Endothelial cell of umbilical vein (primary cell): ENCODE results near the gene CAMKMT. TPM values are rescaled to one million over a fixed set of nuclear protein-coding genes. Genes with fewer than 3 reads are reported as not detected.

Source experiments
- BruUV-seq: library from RNA; stranded (reverse); fragments of 400-500 nt; replicated peaks from 2 replicates; lab custom pipeline; 2021; lab: Mats Ljungman, UMichigan
- CTCF ChIA-PET: fragments of 300-600, 350-600 bp; sonication (Branson Sonifier 250); formaldehyde crosslinking; loops from one replicate; lab custom pipeline; 2021; ENCODE audit warnings: antibody characterized with exemption, inconsistent platforms; lab: Charles Lee
- POLR2A ChIA-PET: fragments of 300-600, 350-600 bp; sonication (Branson Sonifier 250); formaldehyde crosslinking; loops from one replicate; lab custom pipeline; 2021; ENCODE audit warnings: antibody characterized with exemption, inconsistent platforms; lab: Charles Lee
- DNase-seq: peaks from one replicate; pipeline ENCODE4 v3.0.0-alpha.2; 2011; ENCODE audit warnings: low read depth, low spot score
- FAIRE-seq: peaks from 2 replicates; lab custom pipeline; 2011; peaks lifted over from hg19 to GRCh38; lab: Jason Lieb, UNC
- H2AFZ ChIP-seq: 2 replicates; pipeline ENCODE4 v1.6.0; 2012; ENCODE audit warnings: low read depth, low read length, control low read depth, inconsistent platforms
- H3K27ac ChIP-seq: 2 replicates; pipeline ENCODE4 v1.5.1; 2011; ENCODE audit warnings: low read depth, mild to moderate bottlenecking, control low read depth, low read length, moderate library complexity; ENCODE audit not compliant: insufficient read depth
- H3K27me3 ChIP-seq, 2 experiments: 2 replicates each; pipeline versions ENCODE4 v1.6.0 to v1.6.1; 2011; ENCODE audit warnings: low read length in 2 of 2, mixed read lengths in 1 of 2; ENCODE audit not compliant: control insufficient read depth in 2 of 2, insufficient read depth in 2 of 2
- H3K36me3 ChIP-seq, 2 experiments: 2 replicates in 1 of 2; 3 replicates in 1 of 2; pipeline ENCODE4 v1.5.1; 2011; ENCODE audit warnings: low read length in 2 of 2, mild to moderate bottlenecking in 1 of 2, moderate library complexity in 1 of 2; ENCODE audit not compliant: control insufficient read depth in 2 of 2, insufficient read depth in 2 of 2; ENCODE audit errors: extremely low read depth in 1 of 2
- H3K4me1 ChIP-seq: 3 replicates; pipeline ENCODE4 v1.5.1; 2011; ENCODE audit warnings: mild to moderate bottlenecking, low read length; ENCODE audit not compliant: control insufficient read depth, insufficient read depth; ENCODE audit errors: extremely low read depth
- H3K4me2 ChIP-seq: 2 replicates; pipeline ENCODE4 v1.6.1; 2011; ENCODE audit warnings: low read length, control low read depth, mixed read lengths; ENCODE audit not compliant: insufficient read depth
- H3K4me3 ChIP-seq, 3 experiments: fragments of 200-600 bp in 1 of 3; sonication (generic), shearing (Covaris generic) in 1 of 3; replicated peaks in 1 of 3; 2 replicates each; pipeline ENCODE4 v1.5.1; 2011 to 2016; ENCODE audit warnings: control low read depth in 3 of 3, low read length in 3 of 3, mild to moderate bottlenecking in 2 of 3, inconsistent platforms in 1 of 3, low read depth in 1 of 3, moderate library complexity in 1 of 3; ENCODE audit not compliant: insufficient read depth in 1 of 3
- H3K79me2 ChIP-seq: 2 replicates; pipeline ENCODE4 v1.6.0; 2012; ENCODE audit warnings: low read length, inconsistent platforms; ENCODE audit not compliant: control insufficient read depth, insufficient read depth
- H3K9ac ChIP-seq: replicated peaks from 2 replicates; pipeline ENCODE3; 2011; ENCODE audit warnings: low read length, control low read depth; ENCODE audit not compliant: insufficient read depth; ENCODE audit errors: extremely low read depth
- H3K9me1 ChIP-seq: replicated peaks from 3 replicates; pipeline ENCODE4 v1.6.0; 2011; ENCODE audit warnings: mild to moderate bottlenecking, low read length; ENCODE audit not compliant: control insufficient read depth, insufficient read depth; ENCODE audit errors: extremely low read depth
- H3K9me3 ChIP-seq: replicated peaks from 2 replicates; pipeline ENCODE4 v1.5.1; 2012; ENCODE audit warnings: low read length, inconsistent platforms; ENCODE audit not compliant: control insufficient read depth, insufficient read depth
- H4K20me1 ChIP-seq: replicated peaks from 2 replicates; pipeline ENCODE3; 2011; ENCODE audit warnings: mild to moderate bottlenecking, low read length; ENCODE audit not compliant: control insufficient read depth, insufficient read depth; ENCODE audit errors: extremely low read depth
- EZH2 ChIP-seq: IDR thresholded peaks from 2 replicates; pipeline ENCODE4 v1.6.1; 2012; ENCODE audit warnings: borderline replicate concordance, low read depth, mild to moderate bottlenecking, moderate library complexity, low read length, inconsistent platforms; ENCODE audit not compliant: severe bottlenecking
- FOS ChIP-seq: IDR thresholded peaks from 2 replicates; pipeline ENCODE4 v1.6.1; 2011; ENCODE audit warnings: mild to moderate bottlenecking, low read length, moderate library complexity, borderline replicate concordance; ENCODE audit not compliant: insufficient read depth
- GATA2 ChIP-seq: IDR thresholded peaks from 2 replicates; pipeline ENCODE4 v1.7.0; 2011; ENCODE audit warnings: low read depth, mild to moderate bottlenecking, moderate library complexity, mixed read lengths, low read length; ENCODE audit not compliant: insufficient read length, insufficient read depth
- JUN ChIP-seq: IDR thresholded peaks from 2 replicates; pipeline ENCODE4 v1.6.1; 2011; ENCODE audit warnings: borderline replicate concordance, low read depth; ENCODE audit not compliant: insufficient read length, insufficient read depth
- MAX ChIP-seq: IDR thresholded peaks from 2 replicates; pipeline ENCODE4 v1.6.1; 2011; ENCODE audit not compliant: insufficient read depth, insufficient read length
- MYC ChIP-seq: IDR thresholded peaks from one replicate; pipeline ENCODE4 v1.6.1; 2011; ENCODE audit warnings: mild to moderate bottlenecking, low read depth, low read length
- POLR2A ChIP-seq: IDR thresholded peaks from 2 replicates; pipeline ENCODE4 v1.6.1; 2012; ENCODE audit warnings: low read depth, mild to moderate bottlenecking, control low read depth, low read length
- POLR2AphosphoS5 ChIP-seq: IDR thresholded peaks from 2 replicates; pipeline ENCODE4 v1.6.1; 2012; ENCODE audit warnings: low read depth, mild to moderate bottlenecking, control low read depth, low read length, moderate library complexity; ENCODE audit not compliant: insufficient read depth
- dilution Hi-C: fragments of 300-500 bp; cut with MboI; formaldehyde crosslinking; loops from one replicate; pipeline ENCODE4 v1.15.0; 2019; ENCODE audit warnings: low sequenced_read_pairs; ENCODE audit not compliant: extremely low pct_ligation_motif_present
- intact Hi-C: fragments of 100-400 bp; cut with micrococcal nuclease; formaldehyde crosslinking; loops from one replicate; pipeline ENCODE4 v1.10.0; 2022
- polyA plus RNA-seq, 4 experiments: library from polyadenylated mRNA; depleted of rRNA in 3 of 4; stranded (reverse) in 3 of 4; unstranded in 1 of 4; fragments of >200 nt; gene quantifications; 2 replicates each; pipeline versions ENCODE4 v1.2.1 to v1.2.3, GENCODE V29; 2011 to 2012; ENCODE audit warnings: missing spikeins in 1 of 4
- total RNA-seq: library from RNA; stranded (reverse); gene quantifications from 2 replicates; pipeline ENCODE4 v1.2.3, GENCODE V29; 2021
- TF ChIP-seq, protein P1 (sequence below), 2 donors: IDR thresholded peaks; 1 replicate in 1 of 2; 2 replicates in 1 of 2; pipeline ENCODE4 v1.5.1; 2011; ENCODE audit warnings: low read length in 2 of 2, mild to moderate bottlenecking in 2 of 2, moderate library complexity in 2 of 2, control low read depth in 1 of 2, inconsistent platforms in 1 of 2, low read depth in 1 of 2; ENCODE audit not compliant: insufficient read depth in 1 of 2; ENCODE audit errors: extremely low read depth in 1 of 2

Gene CAMKMT
- total and polyA plus RNA-seq, 2 donors (not counting 3 experiments of a cell fraction or from before 2014, with no cell fraction given), result 4.1 to 10.7 TPM

DNA sequence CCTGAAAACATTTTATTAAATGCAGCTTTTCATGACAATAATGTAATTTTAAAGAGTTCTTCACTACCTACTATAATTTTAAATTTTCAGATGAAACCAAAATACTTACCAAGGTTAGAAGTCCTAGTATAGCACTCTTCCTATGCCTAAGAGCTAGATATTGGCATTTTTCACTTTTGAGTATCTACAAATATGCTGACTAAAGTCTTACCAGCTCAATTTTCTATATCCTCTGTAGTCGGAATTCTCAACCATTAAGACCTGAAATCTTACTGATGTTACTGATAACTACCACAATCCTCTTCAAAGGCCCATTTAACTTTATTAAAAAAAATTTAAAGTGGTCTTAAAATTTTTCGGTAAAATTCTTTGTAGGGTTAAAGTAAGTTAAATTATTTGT, 32.4 kb upstream of the CAMKMT start:
- no peak overlapping the region for H3K4me3 ChIP-seq
- H3K27ac ChIP-seq, result no peak overlapping the region
- POLR2A ChIA-PET, result no interaction called here
- H3K4me2 ChIP-seq, result no peak overlapping the region
- peaks cover 5 to 6% of the 10 kb centered on the region in 2 experiments for H3K36me3 ChIP-seq
- H2AFZ ChIP-seq, result no peak overlapping the region
- dilution Hi-C loops (no loop called here), intact Hi-C loops (no loop called here)
- H3K9ac ChIP-seq, result no peak overlapping the region
- H3K9me1 ChIP-seq, result no peaks in the 10 kb centered on the region
- FAIRE-seq (no peak), DNase-seq (no peak)
- H4K20me1 ChIP-seq, result no peaks in the 10 kb centered on the region
- H3K27me3 ChIP-seq, result no peaks in the 10 kb centered on the region
- BruUV-seq, result no TSS peak
- H3K79me2 ChIP-seq, result no peaks in the 10 kb centered on the region
- no peak for TF ChIP-seq MAX
- TF ChIP-seq JUN, result no peak
- no peak for TF ChIP-seq POLR2AphosphoS5
- no peak for TF ChIP-seq FOS
- TF ChIP-seq GATA2, result no peak
- TF ChIP-seq, protein P1, sequence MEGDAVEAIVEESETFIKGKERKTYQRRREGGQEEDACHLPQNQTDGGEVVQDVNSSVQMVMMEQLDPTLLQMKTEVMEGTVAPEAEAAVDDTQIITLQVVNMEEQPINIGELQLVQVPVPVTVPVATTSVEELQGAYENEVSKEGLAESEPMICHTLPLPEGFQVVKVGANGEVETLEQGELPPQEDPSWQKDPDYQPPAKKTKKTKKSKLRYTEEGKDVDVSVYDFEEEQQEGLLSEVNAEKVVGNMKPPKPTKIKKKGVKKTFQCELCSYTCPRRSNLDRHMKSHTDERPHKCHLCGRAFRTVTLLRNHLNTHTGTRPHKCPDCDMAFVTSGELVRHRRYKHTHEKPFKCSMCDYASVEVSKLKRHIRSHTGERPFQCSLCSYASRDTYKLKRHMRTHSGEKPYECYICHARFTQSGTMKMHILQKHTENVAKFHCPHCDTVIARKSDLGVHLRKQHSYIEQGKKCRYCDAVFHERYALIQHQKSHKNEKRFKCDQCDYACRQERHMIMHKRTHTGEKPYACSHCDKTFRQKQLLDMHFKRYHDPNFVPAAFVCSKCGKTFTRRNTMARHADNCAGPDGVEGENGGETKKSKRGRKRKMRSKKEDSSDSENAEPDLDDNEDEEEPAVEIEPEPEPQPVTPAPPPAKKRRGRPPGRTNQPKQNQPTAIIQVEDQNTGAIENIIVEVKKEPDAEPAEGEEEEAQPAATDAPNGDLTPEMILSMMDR (IDR thresholded peaks at IDR 0.05; ENCODE audit: extremely low read depth in 1 of 2, insufficient read depth in 1 of 2, low read depth in 1 of 2, low read length in 2 of 2), result no peak
- TF ChIP-seq POLR2A, result no peak
- TF ChIP-seq EZH2, result no peak
- TF ChIP-seq MYC, result no peak
- no peaks in the 10 kb centered on the region for H3K9me3 ChIP-seq
- CTCF ChIA-PET, result interaction anchor here (1.1 to 2.2 kb wide), 4 partner anchors 9 to 63 kb away, joined by 3 to 9 read pairs (median 4); no protein-coding TSS in a partner anchor
- no peaks in the 10 kb centered on the region for H3K4me1 ChIP-seq
